ENCODE results near the gene P2RY12. TPM values are rescaled to one million over a fixed set of nuclear protein-coding genes. Genes with fewer than 3 reads are reported as not detected.

The P2RY12 gene
- total RNA-seq, 2 experiments from 2014 or later, result 0.19 TPM; not detected in 1

- Histone ChIP-seq H3K9me3 (ENCODE audit: low read length) (no peaks in the 10 kb centered on the region), H3K27ac (ENCODE audit: low read depth, low read length, poor library complexity, severe bottlenecking) (no peak overlapping the region), H4K20me1 (ENCODE audit: insufficient read depth, low read length) (no peaks in the 10 kb centered on the region), H3K4me3 (ENCODE audit: low read depth, low read length, poor library complexity, severe bottlenecking) (no peak overlapping the region), H3K4me1 (ENCODE audit: insufficient read depth, low read length, poor library complexity, severe bottlenecking) (peaks cover 11% of the 10 kb centered on the region), H3K9me2 (ENCODE audit: insufficient read depth, low read length) (no peaks in the 10 kb centered on the region), H3K36me3 (ENCODE audit: insufficient read depth, low read length) (peaks cover 26% of the 10 kb centered on the region), H3K79me2 (ENCODE audit: insufficient read depth, low read depth, low read length) (no peaks in the 10 kb centered on the region), H3K4me2 (ENCODE audit: low read length) (no peak overlapping the region), H2AFZ (ENCODE audit: low read length) (no peak overlapping the region)
- TF ChIP-seq, protein P1, sequence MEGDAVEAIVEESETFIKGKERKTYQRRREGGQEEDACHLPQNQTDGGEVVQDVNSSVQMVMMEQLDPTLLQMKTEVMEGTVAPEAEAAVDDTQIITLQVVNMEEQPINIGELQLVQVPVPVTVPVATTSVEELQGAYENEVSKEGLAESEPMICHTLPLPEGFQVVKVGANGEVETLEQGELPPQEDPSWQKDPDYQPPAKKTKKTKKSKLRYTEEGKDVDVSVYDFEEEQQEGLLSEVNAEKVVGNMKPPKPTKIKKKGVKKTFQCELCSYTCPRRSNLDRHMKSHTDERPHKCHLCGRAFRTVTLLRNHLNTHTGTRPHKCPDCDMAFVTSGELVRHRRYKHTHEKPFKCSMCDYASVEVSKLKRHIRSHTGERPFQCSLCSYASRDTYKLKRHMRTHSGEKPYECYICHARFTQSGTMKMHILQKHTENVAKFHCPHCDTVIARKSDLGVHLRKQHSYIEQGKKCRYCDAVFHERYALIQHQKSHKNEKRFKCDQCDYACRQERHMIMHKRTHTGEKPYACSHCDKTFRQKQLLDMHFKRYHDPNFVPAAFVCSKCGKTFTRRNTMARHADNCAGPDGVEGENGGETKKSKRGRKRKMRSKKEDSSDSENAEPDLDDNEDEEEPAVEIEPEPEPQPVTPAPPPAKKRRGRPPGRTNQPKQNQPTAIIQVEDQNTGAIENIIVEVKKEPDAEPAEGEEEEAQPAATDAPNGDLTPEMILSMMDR (conservative IDR thresholded peaks at IDR 0.05; ENCODE audit: low read length), result no peak
- no peak for TF ChIP-seq EZH2phosphoT487 (IDR thresholded peaks at IDR 0.05; ENCODE audit: borderline replicate concordance, low read depth, low read length)
- no peak for DNase-seq (ENCODE audit: low spot score)
- ChIA-PET POLR2A (interaction anchor here (1.0 to 6.1 kb wide), 3 partner anchors 11 to 120 kb away, joined by 3 to 33 read pairs (median 3); partner anchors contain the start of gene P2RY12), CTCF (ENCODE audit: unreplicated experiment) (no interaction called here)
- BruUV-seq (replicated peaks), result no TSS peak
- intact Hi-C loops (cut with micrococcal nuclease; ENCODE audit: unreplicated experiment), result no loop called here
Observed at GRCh38 chr3:151395806-151396205, 11.3 kb upstream of the P2RY12 start.

- no peaks in the 10 kb centered on the region for H3K79me2 ChIP-seq (ENCODE audit: insufficient read depth, low read depth, low read length)
- H3K4me3 ChIP-seq (ENCODE audit: low read depth, low read length, poor library complexity, severe bottlenecking), result no peak overlapping the region
- H3K27ac ChIP-seq (ENCODE audit: low read depth, low read length, poor library complexity, severe bottlenecking), result no peak overlapping the region
- no peak for DNase-seq (ENCODE audit: low spot score)
- TF ChIP-seq, protein P1 (conservative IDR thresholded peaks at IDR 0.05; ENCODE audit: low read length), result no peak
- TF ChIP-seq EZH2phosphoT487 (IDR thresholded peaks at IDR 0.05; ENCODE audit: borderline replicate concordance, low read depth, low read length), result no peak
- H3K4me2 ChIP-seq (ENCODE audit: low read length), result no peak overlapping the region
- H2AFZ ChIP-seq (ENCODE audit: low read length), result no peak overlapping the region
- H3K4me1 ChIP-seq (ENCODE audit: insufficient read depth, low read length, poor library complexity, severe bottlenecking), result peaks cover 11% of the 10 kb centered on the region
- no peaks in the 10 kb centered on the region for H4K20me1 ChIP-seq (ENCODE audit: insufficient read depth, low read length)
- CTCF ChIA-PET (ENCODE audit: unreplicated experiment), result no interaction called here
- H3K9me3 ChIP-seq (ENCODE audit: low read length), result no peaks in the 10 kb centered on the region
- H3K9me2 ChIP-seq (ENCODE audit: insufficient read depth, low read length), result no peaks in the 10 kb centered on the region
- POLR2A ChIA-PET, result interaction anchor here (2.2 to 6.1 kb wide), 2 partner anchors 10 to 12 kb away, joined by 6 to 33 read pairs; partner anchors contain the start of gene P2RY12
- BruUV-seq (replicated peaks), result no TSS peak
- H3K36me3 ChIP-seq (ENCODE audit: insufficient read depth, low read length), result peaks cover 27% of the 10 kb centered on the region
- intact Hi-C loops (cut with micrococcal nuclease; ENCODE audit: unreplicated experiment), result no loop called here
Observed at GRCh38 chr3:151394611-151395010, 10.1 kb upstream of the P2RY12 start.

- no peak overlapping the region for H3K4me2 ChIP-seq (ENCODE audit: low read length)
- H3K4me3 ChIP-seq (ENCODE audit: low read depth, low read length, poor library complexity, severe bottlenecking), result no peak overlapping the region
- H3K27ac ChIP-seq (ENCODE audit: low read depth, low read length, poor library complexity, severe bottlenecking), result no peak overlapping the region
- no TSS peak for BruUV-seq (replicated peaks)
- no peaks in the 10 kb centered on the region for H4K20me1 ChIP-seq (ENCODE audit: insufficient read depth, low read length)
- intact Hi-C loops (cut with micrococcal nuclease; ENCODE audit: unreplicated experiment), result no loop called here
- no peaks in the 10 kb centered on the region for H3K79me2 ChIP-seq (ENCODE audit: insufficient read depth, low read depth, low read length)
- peaks cover 8% of the 10 kb centered on the region for H3K4me1 ChIP-seq (ENCODE audit: insufficient read depth, low read length, poor library complexity, severe bottlenecking)
- no peak for DNase-seq (ENCODE audit: low spot score)
- H3K36me3 ChIP-seq (ENCODE audit: insufficient read depth, low read length), result peaks cover 27% of the 10 kb centered on the region
- TF ChIP-seq, protein P1 (conservative IDR thresholded peaks at IDR 0.05; ENCODE audit: low read length), result no peak
- TF ChIP-seq EZH2phosphoT487 (IDR thresholded peaks at IDR 0.05; ENCODE audit: borderline replicate concordance, low read depth, low read length), result no peak
- H3K9me3 ChIP-seq (ENCODE audit: low read length), result no peaks in the 10 kb centered on the region
- H3K9me2 ChIP-seq (ENCODE audit: insufficient read depth, low read length), result no peaks in the 10 kb centered on the region
- ChIA-PET POLR2A (interaction anchor here (0.7 to 2.2 kb wide), 2 partner anchors 12 to 18 kb away, joined by 3 to 6 read pairs; no protein-coding TSS in a partner anchor), CTCF (ENCODE audit: unreplicated experiment) (interaction anchor here (0.6 kb wide), 1 partner anchor 264 kb away, joined by 3 read pairs; no protein-coding TSS in a partner anchor)
- H2AFZ ChIP-seq (ENCODE audit: low read length), result no peak overlapping the region
Observed at GRCh38 chr3:151393941-151394340, 9.4 kb upstream of the P2RY12 start.

Data from OCI-LY7 (cell line).